Psoas muscle (tissue), 8 donors: ENCODE results near the gene AFAP1. TPM values are rescaled to one million over a fixed set of nuclear protein-coding genes. Genes with fewer than 3 reads are reported as not detected.

ENCODE experiments used
- ATAC-seq, 4 donors: fragments of 200-7000 bp; cut with Tn5 transposase; one replicate each; pipeline ENCODE4 v1.9.1; 2020; ENCODE audit warnings: moderate library complexity in 3 of 4, mild to moderate bottlenecking in 2 of 4
- DNase-seq, 2 donors: peaks; one replicate each; pipeline ENCODE4 v3.0.0-alpha.2; 2020
- H3K27ac ChIP-seq: fragments of 200-600 bp; one replicate; pipeline ENCODE4 v1.8.0; 2022
- H3K27me3 ChIP-seq, 3 donors: fragments of 200-600 bp in 1 of 3; one replicate each; pipeline versions ENCODE4 v1.6.1 to v1.8.0; 2013 to 2022; ENCODE audit warnings: low read length in 2 of 3, mild to moderate bottlenecking in 2 of 3, moderate library complexity in 1 of 3; ENCODE audit not compliant: insufficient read depth in 3 of 3
- H3K36me3 ChIP-seq, 2 donors: fragments of 200-600 bp in 1 of 2; one replicate each; pipeline versions ENCODE4 v1.6.1 to v1.8.0; 2013 to 2022; ENCODE audit warnings: low read depth in 1 of 2, mild to moderate bottlenecking in 1 of 2, moderate library complexity in 1 of 2; ENCODE audit not compliant: insufficient read depth in 1 of 2
- H3K4me1 ChIP-seq: fragments of 200-600 bp; one replicate; pipeline ENCODE4 v1.8.0; 2022
- H3K4me3 ChIP-seq: fragments of 200-600 bp; one replicate; pipeline ENCODE4 v1.8.0; 2022; ENCODE audit warnings: mild to moderate bottlenecking
- H3K9me3 ChIP-seq: fragments of 200-600 bp; one replicate; pipeline ENCODE4 v1.8.0; 2022
- WGBS, 3 donors: extraction: QIAGEN DNeasy Blood & Tissue Kit; methylation state at CpG; one replicate each; pipeline versions ENCODE4 v1.1.6 to v1.1.7; 2013; 5-methylcytosine and 5-hydroxymethylcytosine counted together
- intact Hi-C, 2 donors: fragments of 100-400 bp; cut with DNase I; formaldehyde crosslinking; loops; one replicate each; pipeline versions ENCODE4 v1.11.0 to v1.14.2; 2022
- polyA plus RNA-seq, 3 donors: library from polyadenylated mRNA; stranded (reverse); fragments of 200-250 nt; gene quantifications; one replicate each; pipeline ENCODE4 v1.2.3, GENCODE V29; 2013
- total RNA-seq, 4 donors: library from RNA; stranded (reverse); fragmentation: NEBNext Ultra II Directional in 2 of 4; extraction: Animal tissue kit (Norgen Biotek cat#: 25700) in 2 of 4; gene quantifications; one replicate each; pipeline versions ENCODE4 v1.2.1 to v1.2.4, GENCODE V29; 2021 to 2023
- TF ChIP-seq, protein P1 (sequence below): fragments of 200-600 bp; IDR thresholded peaks from one replicate; pipeline ENCODE4 v1.8.0; 2022; ENCODE audit warnings: antibody characterized with exemption
- donor health status: healthy with polysubstance abuse.
- donor health status: DM: no; HTN: no; CAD: no; lungs with moderate emphysema.
- donor health status: Bipolar disorder and iron deficiency.
- donor health status: healthy.
- donor health status: DM: yes; HTN: yes; CAD: no.
- donor health status: DM: no; HTN: no; CAD: no.
- donor health status: DM: no; HTN: no; CAD: no.
- donor health status: DM: yes; HTN: yes; CAD: no.

The AFAP1 gene
- total and polyA plus RNA-seq, 7 donors = 1.3 to 11.4 (median 2.6) TPM

GRCh38 chr4:7755561-7755960 lies 184.1 kb downstream of the AFAP1 start:
- no peak for ATAC-seq
- intact Hi-C loops = no loop called here

GRCh38 chr4:7754565-7755262 lies 184.9 kb downstream of the AFAP1 start:
- no peaks in the 10 kb centered on the region for H3K9me3 ChIP-seq
- H3K4me1 ChIP-seq = peaks cover 8% of the 10 kb centered on the region
- WGBS, 3 donors = 90 to 91% (median 90%) methylated on average over 21 of the region's 21 CpGs
- ATAC-seq (no peak), DNase-seq (no peak)
- TF ChIP-seq, protein P1, sequence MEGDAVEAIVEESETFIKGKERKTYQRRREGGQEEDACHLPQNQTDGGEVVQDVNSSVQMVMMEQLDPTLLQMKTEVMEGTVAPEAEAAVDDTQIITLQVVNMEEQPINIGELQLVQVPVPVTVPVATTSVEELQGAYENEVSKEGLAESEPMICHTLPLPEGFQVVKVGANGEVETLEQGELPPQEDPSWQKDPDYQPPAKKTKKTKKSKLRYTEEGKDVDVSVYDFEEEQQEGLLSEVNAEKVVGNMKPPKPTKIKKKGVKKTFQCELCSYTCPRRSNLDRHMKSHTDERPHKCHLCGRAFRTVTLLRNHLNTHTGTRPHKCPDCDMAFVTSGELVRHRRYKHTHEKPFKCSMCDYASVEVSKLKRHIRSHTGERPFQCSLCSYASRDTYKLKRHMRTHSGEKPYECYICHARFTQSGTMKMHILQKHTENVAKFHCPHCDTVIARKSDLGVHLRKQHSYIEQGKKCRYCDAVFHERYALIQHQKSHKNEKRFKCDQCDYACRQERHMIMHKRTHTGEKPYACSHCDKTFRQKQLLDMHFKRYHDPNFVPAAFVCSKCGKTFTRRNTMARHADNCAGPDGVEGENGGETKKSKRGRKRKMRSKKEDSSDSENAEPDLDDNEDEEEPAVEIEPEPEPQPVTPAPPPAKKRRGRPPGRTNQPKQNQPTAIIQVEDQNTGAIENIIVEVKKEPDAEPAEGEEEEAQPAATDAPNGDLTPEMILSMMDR = no peak
- no peak overlapping the region for H3K4me3 ChIP-seq
- no peaks in the 10 kb centered on the region for H3K36me3 ChIP-seq
- intact Hi-C loops = no loop called here
- H3K27ac ChIP-seq = no peak overlapping the region
- H3K27me3 ChIP-seq = no peaks in the 10 kb centered on the region

More at GRCh38 chr4:7755561-7755960, 184.1 kb downstream of the AFAP1 start:
- Histone ChIP-seq H3K4me3 (no peak overlapping the region), H3K27me3 (no peaks in the 10 kb centered on the region), H3K27ac (no peak overlapping the region), H3K36me3 (peaks cover 0 to 3% of the 10 kb centered on the region in 2 donors), H3K9me3 (no peaks in the 10 kb centered on the region), H3K4me1 (peaks cover 8% of the 10 kb centered on the region)
- 89 to 92% (median 92%) methylated on average over 16 of the region's 16 CpGs for WGBS, 3 donors
- TF ChIP-seq, protein P1 = no peak
- DNase-seq = peak in 1 of 2 donors; percentile 43

DNA sequence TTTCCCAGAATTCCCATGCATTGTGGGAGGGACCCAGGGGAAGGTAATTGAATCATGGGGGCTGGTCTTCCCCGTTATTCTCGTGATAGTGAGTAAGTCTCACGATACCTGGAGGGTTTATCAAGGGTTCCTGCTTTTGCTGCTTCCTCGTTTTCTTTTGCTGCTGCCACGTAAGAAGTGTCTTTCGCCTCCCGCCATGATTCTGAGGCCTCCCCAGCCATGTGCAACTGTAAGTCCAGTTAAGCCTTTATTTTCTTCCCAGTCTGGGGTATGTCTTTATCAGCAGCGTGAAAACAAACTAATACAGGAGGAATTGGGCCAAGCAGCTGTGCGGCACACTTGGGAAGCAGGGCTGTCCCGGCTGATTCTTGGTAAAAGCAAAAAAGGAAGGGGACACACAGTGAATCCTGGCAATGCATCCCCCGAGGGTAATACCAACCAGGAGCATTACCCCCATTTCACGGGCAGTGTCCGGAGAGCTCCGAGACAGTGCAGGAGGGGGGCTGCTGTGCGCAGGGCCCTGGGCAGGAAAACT lies 185.7 kb downstream of the AFAP1 start:
- H3K4me1 ChIP-seq = peaks cover 8% of the 10 kb centered on the region
- no peaks in the 10 kb centered on the region for H3K36me3 ChIP-seq
- ATAC-seq = no peak
- DNase-seq = no peak
- TF ChIP-seq, protein P1 = no peak
- intact Hi-C loops = no loop called here
- no peaks in the 10 kb centered on the region for H3K27me3 ChIP-seq
- H3K4me3 ChIP-seq = no peak overlapping the region
- 58 to 74% (median 63%) methylated on average over 15 of the region's 15 CpGs for WGBS, 3 donors
- H3K9me3 ChIP-seq = no peaks in the 10 kb centered on the region
- no peak overlapping the region for H3K27ac ChIP-seq

DNA sequence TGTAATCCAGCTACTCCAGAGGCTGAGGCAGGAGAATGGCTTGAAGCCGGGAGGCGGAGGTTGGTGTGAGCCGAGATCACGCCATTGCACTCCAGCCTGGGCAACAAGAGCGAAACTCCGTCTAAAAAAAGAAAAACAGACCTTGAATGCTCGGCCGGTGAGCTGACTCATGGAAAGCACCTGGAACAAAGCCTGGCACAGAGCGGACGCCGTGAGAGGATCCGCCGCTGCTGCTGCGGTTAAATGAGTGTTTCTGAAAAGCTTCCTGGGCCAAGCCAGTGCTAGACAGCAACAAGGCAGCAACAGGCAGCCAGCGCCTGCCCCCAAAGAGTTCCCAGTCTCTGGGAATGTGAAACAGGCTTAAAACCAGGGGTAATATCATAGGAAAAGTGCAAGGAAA lies 186.4 kb downstream of the AFAP1 start:
- Histone ChIP-seq H3K27ac (no peak overlapping the region), H3K4me3 (no peak overlapping the region), H3K9me3 (no peaks in the 10 kb centered on the region), H3K4me1 (peaks cover 8% of the 10 kb centered on the region), H3K36me3 (no peaks in the 10 kb centered on the region), H3K27me3 (no peaks in the 10 kb centered on the region)
- WGBS, 3 donors = 67 to 75% (median 67%) methylated on average over 15 of the region's 15 CpGs
- intact Hi-C loops = no loop called here
- TF ChIP-seq, protein P1 = no peak
- ATAC-seq (peak; percentile 26 to 66 (median 50)), DNase-seq (no peak)
